SU-DHL-6 (cell line): Measurements from ENCODE around the gene VSTM2A.

Source experiments
- EZH2phosphoT487 ChIP-seq: fragments of 200-600 bp; sonication (generic), shearing (Covaris generic); conservative IDR thresholded peaks from 2 replicates; pipeline ENCODE4 v1.6.1; 2018; ENCODE audit warnings: mild to moderate bottlenecking, antibody characterized with exemption, low read length, moderate library complexity, mixed read lengths
- TF ChIP-seq, protein P1 (sequence below): fragments of 200-600 bp; sonication (generic); IDR thresholded peaks from one replicate; pipeline ENCODE4 v1.5.1; 2017; ENCODE audit warnings: antibody characterized with exemption, mild to moderate bottlenecking, low read length, moderate library complexity; ENCODE audit not compliant: insufficient read depth, poor library complexity, severe bottlenecking

DNA sequence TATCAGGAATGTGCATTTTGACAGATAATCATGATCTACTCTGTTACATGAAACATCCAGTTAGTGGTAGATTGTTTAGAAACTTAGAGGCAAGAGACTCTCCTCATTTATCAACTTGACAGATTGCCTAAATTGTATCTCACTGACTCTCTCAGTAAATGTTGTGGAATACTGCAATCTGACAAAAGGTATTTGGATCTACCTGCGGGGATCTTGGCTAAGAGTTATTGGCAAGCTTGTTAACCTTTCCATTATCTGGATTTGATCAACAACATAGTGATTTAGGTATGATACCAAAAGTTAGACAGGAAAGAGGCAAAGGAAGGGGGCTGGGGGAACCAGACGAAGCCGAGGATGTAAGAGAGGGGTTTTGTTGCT is 2.0 kb downstream of the VSTM2A start:
- no peak for TF ChIP-seq EZH2phosphoT487
- TF ChIP-seq, protein P1, sequence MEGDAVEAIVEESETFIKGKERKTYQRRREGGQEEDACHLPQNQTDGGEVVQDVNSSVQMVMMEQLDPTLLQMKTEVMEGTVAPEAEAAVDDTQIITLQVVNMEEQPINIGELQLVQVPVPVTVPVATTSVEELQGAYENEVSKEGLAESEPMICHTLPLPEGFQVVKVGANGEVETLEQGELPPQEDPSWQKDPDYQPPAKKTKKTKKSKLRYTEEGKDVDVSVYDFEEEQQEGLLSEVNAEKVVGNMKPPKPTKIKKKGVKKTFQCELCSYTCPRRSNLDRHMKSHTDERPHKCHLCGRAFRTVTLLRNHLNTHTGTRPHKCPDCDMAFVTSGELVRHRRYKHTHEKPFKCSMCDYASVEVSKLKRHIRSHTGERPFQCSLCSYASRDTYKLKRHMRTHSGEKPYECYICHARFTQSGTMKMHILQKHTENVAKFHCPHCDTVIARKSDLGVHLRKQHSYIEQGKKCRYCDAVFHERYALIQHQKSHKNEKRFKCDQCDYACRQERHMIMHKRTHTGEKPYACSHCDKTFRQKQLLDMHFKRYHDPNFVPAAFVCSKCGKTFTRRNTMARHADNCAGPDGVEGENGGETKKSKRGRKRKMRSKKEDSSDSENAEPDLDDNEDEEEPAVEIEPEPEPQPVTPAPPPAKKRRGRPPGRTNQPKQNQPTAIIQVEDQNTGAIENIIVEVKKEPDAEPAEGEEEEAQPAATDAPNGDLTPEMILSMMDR: no peak
